GM21619 (cell line): ENCODE measurements around the gene CRYAA.
"Not testable (repeated sequence)": the region's sequence is repeated elsewhere in the genome, so short reads cannot be mapped to it uniquely, and the experiment has no call there.

Source experiments
- ATAC-seq: cut with Tn5 transposase; IDR thresholded peaks from one replicate; pipeline ENCODE4 v1.9.1; 2021; ENCODE audit not compliant: unreplicated experiment

CRYAA gene

GRCh38 chr21:43168708-43169107, at the start of gene CRYAA:
TSS of gene CRYAA (plus strand) at chr21:43169008. CDS start at chr21:43169100, 92 bp downstream.
- ATAC-seq, result not testable (repeated sequence)

DNA sequence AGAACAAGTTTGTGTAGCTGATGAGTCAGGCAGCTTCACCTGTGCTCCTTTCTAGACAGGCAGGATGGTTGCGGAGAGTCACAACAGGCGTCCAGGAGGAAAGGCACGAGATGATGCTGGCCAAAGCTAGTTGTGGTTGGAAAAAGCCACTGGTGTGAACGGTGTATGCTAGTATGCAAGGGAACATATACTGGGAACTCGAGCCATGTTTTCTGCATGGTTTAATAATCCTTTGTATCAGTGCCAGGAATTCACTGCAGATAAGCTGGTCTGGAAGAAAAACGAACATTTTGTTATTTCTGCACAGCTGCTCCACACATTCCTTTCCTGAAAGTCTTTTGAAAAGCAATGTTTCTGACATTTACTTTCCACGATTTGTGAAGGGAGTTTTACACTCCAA, 38.7 kb upstream of the CRYAA start:
- ATAC-seq, result not testable (repeated sequence)

GRCh38 chr21:43134520-43134919, 34.3 kb upstream of the CRYAA start:
- not testable (repeated sequence) for ATAC-seq

DNA sequence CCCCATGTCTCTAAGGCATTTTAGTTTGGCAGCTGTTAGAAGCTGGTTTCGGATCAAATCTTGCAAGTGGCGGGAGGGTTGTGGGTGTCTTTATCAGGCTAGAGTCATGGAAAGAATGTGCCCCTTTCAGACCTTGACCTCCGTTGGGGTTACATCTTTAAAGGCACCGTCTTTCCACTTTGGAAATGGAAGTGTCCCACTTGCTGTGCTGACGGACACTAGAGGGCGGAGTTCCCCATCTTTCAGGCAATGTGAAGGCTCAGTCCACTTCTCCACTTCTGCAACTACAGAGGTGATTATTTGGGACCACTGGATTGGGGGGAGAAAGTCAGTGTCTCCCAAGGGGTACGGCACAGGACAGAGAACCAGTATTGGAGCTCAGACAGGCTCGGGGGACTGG, 29.9 kb upstream of the CRYAA start:
- ATAC-seq, result not testable (repeated sequence)

GRCh38 chr21:43141407-43141806, 27.4 kb upstream of the CRYAA start:
- ATAC-seq, result not testable (repeated sequence)

DNA sequence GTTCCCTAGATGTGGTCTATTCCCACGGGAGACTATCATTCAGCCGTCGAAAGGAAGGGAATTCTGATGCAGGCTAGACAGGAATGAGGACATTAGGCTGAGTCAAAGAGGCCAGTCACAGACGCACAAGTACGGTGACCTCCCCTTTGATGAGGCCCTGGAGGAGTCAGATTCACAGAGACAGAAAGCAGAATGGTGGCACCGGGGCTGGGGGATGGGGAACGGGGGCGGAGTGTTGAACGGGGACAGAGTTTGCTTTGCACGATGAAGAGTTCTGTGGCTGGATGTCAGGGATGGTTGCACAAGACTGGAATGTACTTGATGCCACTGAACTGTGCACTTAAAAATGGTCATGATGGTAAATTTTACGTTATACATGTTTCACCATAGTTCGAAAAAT, 22.2 kb upstream of the CRYAA start:
- not testable (repeated sequence) for ATAC-seq

GRCh38 chr21:43147999-43148398, 20.8 kb upstream of the CRYAA start:
- not testable (repeated sequence) for ATAC-seq

- ATAC-seq, result not testable (repeated sequence)
These were observed 19.5 kb upstream of the CRYAA start for GRCh38 chr21:43149344-43149743.

DNA sequence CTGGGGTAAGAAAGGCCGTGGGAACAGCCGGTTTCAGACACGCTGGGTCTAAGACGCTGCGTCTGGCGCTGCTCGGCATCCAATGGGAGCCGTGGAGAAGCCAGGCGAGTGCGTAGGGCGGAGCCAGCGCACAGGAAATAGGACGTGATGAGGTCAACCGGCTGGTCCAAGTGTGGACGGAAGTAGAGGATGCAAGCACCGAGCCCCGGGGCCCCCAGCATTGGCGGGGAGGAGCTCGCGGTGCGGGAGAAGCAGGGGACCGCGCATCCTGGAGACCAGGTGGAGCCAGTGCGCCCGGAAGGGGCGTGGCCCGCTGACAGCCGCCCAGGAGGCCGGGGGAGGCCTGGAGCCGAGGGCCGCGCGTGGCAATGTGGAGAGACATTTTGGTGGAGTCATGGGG, 15.2 kb upstream of the CRYAA start:
- not testable (repeated sequence) for ATAC-seq

DNA sequence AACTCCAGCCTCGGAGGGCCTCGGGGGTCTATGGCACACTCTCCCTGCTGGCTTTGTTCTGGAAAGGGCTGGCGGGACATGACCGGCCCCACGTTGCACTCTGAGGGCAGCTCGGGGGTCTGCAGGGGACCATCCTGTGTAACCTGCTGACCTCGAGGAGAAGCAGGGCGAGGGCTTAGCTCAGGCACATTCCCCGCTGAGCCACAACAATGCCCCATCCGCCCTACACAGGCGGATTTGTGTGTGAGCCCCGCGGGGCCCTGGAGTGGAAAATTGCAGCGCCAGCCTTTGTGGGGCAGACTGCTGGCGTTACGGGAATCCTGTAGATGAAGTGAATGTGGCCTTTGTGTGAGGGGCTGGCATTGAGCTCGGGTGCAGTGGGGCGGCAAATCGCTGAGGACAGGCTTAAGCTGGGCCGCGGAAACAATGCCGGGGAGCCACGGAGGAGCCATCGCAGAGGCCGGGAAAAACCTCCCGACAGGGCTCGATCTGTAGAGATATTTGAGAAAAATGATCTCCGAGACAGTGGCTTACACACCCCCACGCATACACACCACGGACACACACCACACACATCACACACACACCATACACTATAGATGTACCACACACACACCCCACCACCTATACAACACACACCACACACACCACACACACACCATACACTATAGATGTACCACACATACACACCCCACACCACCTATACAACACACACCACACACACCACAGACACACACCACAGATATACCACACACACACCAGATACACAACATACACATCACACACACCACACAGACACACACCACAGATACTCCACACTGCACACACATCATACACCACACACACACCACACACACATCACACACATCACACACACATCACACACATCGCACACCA, 9.3 kb upstream of the CRYAA start:
- ATAC-seq, result not testable (repeated sequence)

- peak; percentile 50 for ATAC-seq
These were observed 6.7 kb upstream of the CRYAA start for GRCh38 chr21:43161826-43162707.

GRCh38 chr21:43162708-43163205, 6.1 kb upstream of the CRYAA start:
- not testable (repeated sequence) for ATAC-seq

DNA sequence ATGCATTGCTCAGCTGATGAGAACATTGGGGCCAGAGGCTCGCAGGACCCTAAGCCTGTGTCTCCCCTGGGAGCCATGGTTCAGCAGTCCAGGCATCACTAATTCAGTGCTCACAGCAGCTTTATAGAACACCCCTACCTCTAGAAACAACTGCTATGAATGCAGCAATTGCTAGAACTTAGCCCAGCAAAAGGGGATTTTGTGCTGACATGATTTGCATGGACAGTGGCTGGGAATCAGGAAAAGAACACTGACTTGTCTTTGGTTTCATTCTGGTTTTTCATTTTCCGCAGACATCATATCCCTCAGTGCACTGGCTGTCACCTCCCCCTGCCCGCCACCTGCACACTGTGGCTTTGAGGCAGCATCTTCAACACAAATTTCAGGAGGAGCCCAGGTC, 4.0 kb upstream of the CRYAA start:
- peak; percentile 52 for ATAC-seq

- ATAC-seq, result not testable (repeated sequence)
These were observed 3.1 kb upstream of the CRYAA start for GRCh38 chr21:43165734-43166133.

GRCh38 chr21:43169230-43169886, 550 bp downstream of the CRYAA start:
- ATAC-seq, result not testable (repeated sequence)

GRCh38 chr21:43169891-43170290, 1.1 kb downstream of the CRYAA start:
- ATAC-seq, result not testable (repeated sequence)

- ATAC-seq, result not testable (repeated sequence)
These were observed 4.0 kb downstream of the CRYAA start for GRCh38 chr21:43172812-43173211.

DNA sequence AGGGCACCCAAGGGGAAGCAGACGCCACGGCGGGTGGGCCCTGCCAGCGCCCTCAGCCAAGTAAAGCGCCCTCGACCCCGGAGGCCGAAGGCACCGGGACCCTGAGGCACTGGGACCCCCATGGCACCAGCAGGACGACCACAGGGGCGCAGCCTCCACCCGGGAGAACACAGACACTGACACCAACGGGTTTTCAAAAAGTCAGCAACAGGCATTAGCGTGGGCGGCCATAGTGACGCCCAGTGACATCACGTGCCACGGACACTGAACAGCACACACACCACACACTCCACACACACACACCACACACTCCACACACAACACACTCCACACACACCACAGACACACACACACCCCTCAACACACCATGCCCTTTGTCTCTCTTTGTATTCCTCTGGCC, 4.6 kb downstream of the CRYAA start:
- ATAC-seq, result not testable (repeated sequence)

GRCh38 chr21:43173930-43174329, 5.1 kb downstream of the CRYAA start:
- ATAC-seq, result not testable (repeated sequence)

DNA sequence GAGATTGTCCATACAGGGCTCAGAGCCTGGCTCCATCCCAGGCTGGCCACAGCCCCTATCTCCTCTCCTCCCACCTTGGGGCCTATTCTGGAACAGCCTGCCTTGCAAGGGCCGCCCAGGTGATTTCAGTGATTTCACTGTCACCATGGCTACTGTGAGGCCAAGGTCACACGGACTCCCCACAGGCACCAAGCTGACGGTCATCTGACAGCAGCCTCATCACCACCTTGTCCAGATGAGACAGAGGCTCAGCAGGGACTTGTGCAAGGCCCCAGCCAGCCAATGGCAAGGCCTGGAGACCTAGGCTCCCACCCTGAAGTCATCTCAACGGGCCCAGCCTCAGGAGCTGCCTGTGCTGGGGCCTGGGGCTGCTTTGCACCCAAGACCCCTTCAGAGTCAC, 6.2 kb downstream of the CRYAA start:
- ATAC-seq, result not testable (repeated sequence)

- peak; percentile 49 for ATAC-seq
These were observed 7.8 kb downstream of the CRYAA start for GRCh38 chr21:43176621-43177020.
